ENCODE results near the gene ZNF423. TPM values are rescaled to one million over a fixed set of nuclear protein-coding genes. Genes with fewer than 3 reads are reported as not detected.

The ZNF423 gene
- total RNA-seq, 2 experiments from 2014 or later = not detected

GRCh38 chr16:49473131-49473530 is 382.8 kb downstream of the ZNF423 start:
- no peaks in the 10 kb centered on the region for H3K9me3 Mint-ChIP-seq (ENCODE audit: low read depth)
- H3K4me1 Mint-ChIP-seq = no peaks in the 10 kb centered on the region
- no peak for ATAC-seq
- POLR2A ChIA-PET = interaction anchor here (0.7 kb wide), 1 partner anchor 134 kb away, joined by 8 read pairs; no protein-coding TSS in a partner anchor
- CTCF ChIA-PET = interaction anchor here (0.9 to 1.3 kb wide), 2 partner anchors 10 to 65 kb away, joined by 3 to 4 read pairs; no protein-coding TSS in a partner anchor
- H3K27ac Mint-ChIP-seq = no peak overlapping the region
- H3K36me3 Mint-ChIP-seq (ENCODE audit: low read depth) = no peaks in the 10 kb centered on the region
- no peak overlapping the region for H3K4me3 Mint-ChIP-seq
- intact Hi-C loops (cut with DNase I, micrococcal nuclease) = no loop called here
- H3K27me3 Mint-ChIP-seq = no peaks in the 10 kb centered on the region
- no peak for DNase-seq

DNA sequence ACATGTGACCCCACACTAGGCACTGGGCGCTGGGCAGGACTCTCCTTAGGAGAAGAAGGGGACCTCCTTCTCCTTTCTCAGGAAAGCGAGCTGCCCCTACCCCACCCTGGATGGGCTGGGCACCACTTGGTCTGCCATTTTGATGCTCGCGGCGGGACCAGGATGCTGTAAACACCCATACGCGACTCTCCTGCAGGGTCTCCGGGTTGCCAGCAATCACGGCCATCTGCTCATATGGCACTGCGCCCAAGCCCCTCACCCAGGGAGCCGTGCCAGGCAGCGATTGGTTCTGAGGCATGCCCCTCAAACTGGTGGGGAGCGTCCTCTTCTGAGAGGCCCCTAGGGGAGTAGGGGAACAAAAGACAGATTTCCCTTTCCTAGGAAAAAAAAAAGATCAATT is 383.3 kb downstream of the ZNF423 start:
- POLR2A ChIA-PET = interaction anchor here (0.7 kb wide), 1 partner anchor 135 kb away, joined by 8 read pairs; no protein-coding TSS in a partner anchor
- H3K4me3 Mint-ChIP-seq = no peak overlapping the region
- no peaks in the 10 kb centered on the region for H3K4me1 Mint-ChIP-seq
- DNase-seq = no peak
- no peaks in the 10 kb centered on the region for H3K36me3 Mint-ChIP-seq (ENCODE audit: low read depth)
- intact Hi-C loops (cut with DNase I, micrococcal nuclease) = no loop called here
- CTCF ChIA-PET = interaction anchor here (0.9 to 1.3 kb wide), 2 partner anchors 9 to 65 kb away, joined by 3 to 4 read pairs; no protein-coding TSS in a partner anchor
- H3K27ac Mint-ChIP-seq = no peak overlapping the region
- H3K27me3 Mint-ChIP-seq = no peaks in the 10 kb centered on the region
- ATAC-seq = no peak
- no peaks in the 10 kb centered on the region for H3K9me3 Mint-ChIP-seq (ENCODE audit: low read depth)

GRCh38 chr16:49471038-49471727 is 384.7 kb downstream of the ZNF423 start:
- ChIA-PET POLR2A (no interaction called here), CTCF (interaction anchor here (0.7 kb wide), 2 partner anchors 15 to 436 kb away, joined by 3 read pairs; no protein-coding TSS in a partner anchor)
- DNase-seq = no peak
- H3K4me1 Mint-ChIP-seq = no peaks in the 10 kb centered on the region
- intact Hi-C loops (cut with DNase I, micrococcal nuclease) = no loop called here
- no peaks in the 10 kb centered on the region for H3K27me3 Mint-ChIP-seq
- H3K4me3 Mint-ChIP-seq = no peak overlapping the region
- H3K27ac Mint-ChIP-seq = no peak overlapping the region
- no peaks in the 10 kb centered on the region for H3K9me3 Mint-ChIP-seq (ENCODE audit: low read depth)
- no peak for ATAC-seq
- no peaks in the 10 kb centered on the region for H3K36me3 Mint-ChIP-seq (ENCODE audit: low read depth)

GRCh38 chr16:49470513-49470991 is 385.4 kb downstream of the ZNF423 start:
- Mint-ChIP-seq H3K4me1 (peaks cover 4% of the 10 kb centered on the region), H3K9me3 (ENCODE audit: low read depth) (no peaks in the 10 kb centered on the region), H3K36me3 (ENCODE audit: low read depth) (no peaks in the 10 kb centered on the region), H3K27ac (no peak overlapping the region), H3K27me3 (no peaks in the 10 kb centered on the region), H3K4me3 (no peak overlapping the region)
- ATAC-seq (no peak), DNase-seq (no peak)
- CTCF ChIA-PET = interaction anchor here (0.7 kb wide), 1 partner anchor 16 kb away, joined by 3 read pairs; no protein-coding TSS in a partner anchor
- intact Hi-C loops (cut with DNase I, micrococcal nuclease) = no loop called here
- POLR2A ChIA-PET = no interaction called here

- ChIA-PET POLR2A (no interaction called here), CTCF (no interaction called here)
- Mint-ChIP-seq H3K27me3 (no peaks in the 10 kb centered on the region), H3K36me3 (ENCODE audit: low read depth) (no peaks in the 10 kb centered on the region), H3K27ac (no peak overlapping the region), H3K4me3 (no peak overlapping the region), H3K9me3 (ENCODE audit: low read depth) (no peaks in the 10 kb centered on the region), H3K4me1 (peaks cover 6% of the 10 kb centered on the region)
- DNase-seq (no peak), ATAC-seq (no peak)
- intact Hi-C loops (cut with DNase I, micrococcal nuclease) = no loop called here
These were observed 385.9 kb downstream of the ZNF423 start for GRCh38 chr16:49469930-49470451.

- ChIA-PET POLR2A (no interaction called here), CTCF (no interaction called here)
- Mint-ChIP-seq H3K4me3 (no peak overlapping the region), H3K9me3 (ENCODE audit: low read depth) (no peaks in the 10 kb centered on the region), H3K27ac (no peak overlapping the region), H3K36me3 (ENCODE audit: low read depth) (no peaks in the 10 kb centered on the region), H3K27me3 (no peaks in the 10 kb centered on the region), H3K4me1 (peaks cover 12% of the 10 kb centered on the region)
- intact Hi-C loops (cut with DNase I, micrococcal nuclease) = no loop called here
- DNase-seq (no peak), ATAC-seq (no peak)
These were observed 386.6 kb downstream of the ZNF423 start for GRCh38 chr16:49469311-49469670.

DNA sequence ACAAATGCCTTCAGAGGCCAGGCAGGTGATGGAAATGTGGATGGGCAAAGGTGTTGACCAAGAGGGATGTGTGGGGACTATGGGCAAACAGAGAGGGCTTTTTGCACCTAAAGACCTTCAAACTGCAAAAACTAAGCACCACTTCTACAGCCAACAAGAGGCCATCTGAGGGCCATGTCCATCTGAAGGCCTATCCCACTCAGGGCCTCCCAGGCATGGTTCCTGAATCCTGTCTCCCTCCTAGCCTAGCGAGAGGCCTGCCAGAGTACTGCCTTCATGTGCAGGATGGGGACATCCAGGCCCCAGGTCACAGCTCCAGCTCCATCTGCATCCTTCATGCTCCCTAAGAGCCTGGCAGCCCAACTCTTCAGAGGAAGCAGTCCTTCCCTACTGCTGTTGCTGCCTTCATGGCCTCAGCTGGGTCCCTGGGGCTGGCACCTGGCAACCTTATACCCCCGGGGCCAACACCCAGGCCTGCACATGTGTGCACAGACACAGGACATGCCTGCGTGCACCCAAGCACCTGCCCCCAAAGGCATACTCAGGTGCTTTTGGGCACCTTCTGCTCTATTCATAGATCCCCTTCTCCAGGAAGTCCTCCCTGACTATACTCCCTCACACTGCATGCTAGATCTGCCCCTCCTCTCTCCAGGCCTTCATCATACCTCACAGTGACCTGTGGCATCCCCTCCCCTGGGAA is 387.2 kb downstream of the ZNF423 start:
- Mint-ChIP-seq H3K4me3 (no peak overlapping the region), H3K27me3 (no peaks in the 10 kb centered on the region), H3K27ac (no peak overlapping the region), H3K36me3 (ENCODE audit: low read depth) (no peaks in the 10 kb centered on the region), H3K4me1 (peaks cover 17% of the 10 kb centered on the region), H3K9me3 (ENCODE audit: low read depth) (no peaks in the 10 kb centered on the region)
- intact Hi-C loops (cut with DNase I, micrococcal nuclease) = no loop called here
- no peak for ATAC-seq
- CTCF ChIA-PET = interaction anchor here (0.7 kb wide), 1 partner anchor 105 kb away, joined by 3 read pairs; no protein-coding TSS in a partner anchor
- DNase-seq = no peak
- POLR2A ChIA-PET = no interaction called here

- POLR2A ChIA-PET = no interaction called here
- intact Hi-C loops (cut with DNase I, micrococcal nuclease) = no loop called here
- CTCF ChIA-PET = interaction anchor here (0.6 to 0.7 kb wide), 2 partner anchors 106 to 261 kb away, joined by 3 to 4 read pairs; no protein-coding TSS in a partner anchor
- no peak for ATAC-seq
- Mint-ChIP-seq H3K27ac (no peak overlapping the region), H3K4me3 (no peak overlapping the region), H3K36me3 (ENCODE audit: low read depth) (no peaks in the 10 kb centered on the region), H3K9me3 (ENCODE audit: low read depth) (no peaks in the 10 kb centered on the region), H3K4me1 (peaks cover 27% of the 10 kb centered on the region), H3K27me3 (no peaks in the 10 kb centered on the region)
- no peak for DNase-seq
These were observed 388.2 kb downstream of the ZNF423 start for GRCh38 chr16:49467540-49468372.

GRCh38 chr16:49466881-49467280 is 389.0 kb downstream of the ZNF423 start:
- H3K36me3 Mint-ChIP-seq (ENCODE audit: low read depth) = no peaks in the 10 kb centered on the region

DNA sequence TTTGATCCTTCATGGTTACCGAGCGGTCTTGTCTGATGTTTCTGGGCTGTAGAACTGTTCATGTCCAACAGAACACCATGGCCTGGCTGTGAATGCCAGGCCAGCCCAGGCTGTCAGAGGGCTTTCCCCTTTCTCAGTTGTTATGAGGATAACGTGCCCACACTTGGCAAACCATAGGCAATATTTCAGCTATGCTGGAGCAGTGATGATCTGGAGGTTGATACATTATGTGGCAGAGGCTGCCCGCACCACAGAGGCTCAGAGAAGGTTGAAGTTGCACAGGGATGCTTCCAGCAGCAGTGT is 389.4 kb downstream of the ZNF423 start:
- H3K4me3 Mint-ChIP-seq = no peak overlapping the region
- intact Hi-C loops (cut with DNase I, micrococcal nuclease) = no loop called here
- DNase-seq (no peak), ATAC-seq (no peak)
- H3K27me3 Mint-ChIP-seq = no peaks in the 10 kb centered on the region
- CTCF ChIA-PET = interaction anchor here (0.6 kb wide), 1 partner anchor 54 kb away, joined by 4 read pairs; no protein-coding TSS in a partner anchor
- no peaks in the 10 kb centered on the region for H3K36me3 Mint-ChIP-seq (ENCODE audit: low read depth)
- H3K27ac Mint-ChIP-seq = no peak overlapping the region
- POLR2A ChIA-PET = no interaction called here
- H3K9me3 Mint-ChIP-seq (ENCODE audit: low read depth) = no peaks in the 10 kb centered on the region
- peaks cover 39% of the 10 kb centered on the region for H3K4me1 Mint-ChIP-seq

More at GRCh38 chr16:49466881-49467280, 389.0 kb downstream of the ZNF423 start:
- no peak overlapping the region for H3K4me3 Mint-ChIP-seq
- POLR2A ChIA-PET = no interaction called here
- no peaks in the 10 kb centered on the region for H3K27me3 Mint-ChIP-seq
- CTCF ChIA-PET = interaction anchor here (0.6 kb wide), 1 partner anchor 55 kb away, joined by 4 read pairs; no protein-coding TSS in a partner anchor
- no peaks in the 10 kb centered on the region for H3K9me3 Mint-ChIP-seq (ENCODE audit: low read depth)
- intact Hi-C loops (cut with DNase I, micrococcal nuclease) = no loop called here
- no peak for ATAC-seq
- H3K4me1 Mint-ChIP-seq = peaks cover 36% of the 10 kb centered on the region
- no peak for DNase-seq
- H3K27ac Mint-ChIP-seq = no peak overlapping the region

All from activated CD4-positive, alpha-beta T cell treated with anti-CD3 and anti-CD28 coated beads for 36 hours (primary cell).